Gastroesophageal sphincter (tissue), 3 donors: ENCODE measurements around the gene NFAM1.

ENCODE experiments used
- CTCF ChIP-seq, 4 experiments: fragments of 200-600 bp in 2 of 4; fragments of 450-650 bp in 2 of 4; sonication (generic) in 1 of 4; IDR thresholded peaks; one replicate each; pipeline ENCODE4 v1.5.1; 2017 to 2019; ENCODE audit warnings: antibody characterized with exemption in 4 of 4, mild to moderate bottlenecking in 2 of 4, moderate library complexity in 2 of 4
- EP300 ChIP-seq: sonication (generic); formaldehyde crosslinking; IDR thresholded peaks from one replicate; pipeline ENCODE4 v1.6.1; 2017; ENCODE audit warnings: antibody characterized with exemption, mild to moderate bottlenecking
- POLR2A ChIP-seq, 2 donors: fragments of 450-650 bp; IDR thresholded peaks; one replicate each; pipeline ENCODE4 v1.6.1; 2017; ENCODE audit warnings: antibody characterized with exemption in 2 of 2, mild to moderate bottlenecking in 2 of 2, moderate library complexity in 1 of 2
- POLR2AphosphoS5 ChIP-seq: sonication (generic); formaldehyde crosslinking; IDR thresholded peaks from one replicate; pipeline ENCODE4 v1.6.1; 2017; ENCODE audit warnings: antibody characterized with exemption

- TF ChIP-seq CTCF (IDR thresholded peaks at IDR 0.05) (no peak), POLR2A (IDR thresholded peaks at IDR 0.05) (no peak), EP300 (no peak), POLR2AphosphoS5 (no peak)
Measured at GRCh38 chr22:42430528-42431125, 1.6 kb downstream of the NFAM1 start.
